Skin epidermis (tissue), 12 donors: ENCODE data around the gene PRPSAP1.

Experiments
- H3K27ac ChIP-seq, 21 experiments: fragments of 200-600 bp; sonication (generic) in 11 of 21; one replicate each; pipeline ENCODE4 v1.5.0; 2020; ENCODE audit warnings: mild to moderate bottlenecking in 3 of 21, inconsistent platforms in 2 of 21, moderate library complexity in 2 of 21
- H3K4me3 ChIP-seq, 7 experiments: fragments of 200-600 bp; sonication (generic) in 2 of 7; one replicate each; pipeline ENCODE4 v1.5.0; 2020; ENCODE audit warnings: inconsistent platforms in 2 of 7, mild to moderate bottlenecking in 2 of 7, moderate library complexity in 1 of 7

Gene PRPSAP1

GRCh38 chr17:76292567-76292966 lies 61.1 kb downstream of the PRPSAP1 start:
- Histone ChIP-seq H3K27ac (no peak overlapping the region), H3K4me3 (no peak overlapping the region)

GRCh38 chr17:76281573-76282371 lies 71.9 kb downstream of the PRPSAP1 start:
- H3K4me3 ChIP-seq, result no peak overlapping the region
- H3K27ac ChIP-seq, result no peak overlapping the region

- H3K4me3 ChIP-seq, result no peak overlapping the region
- no peak overlapping the region for H3K27ac ChIP-seq
Measured at GRCh38 chr17:76280650-76281049, 73.1 kb downstream of the PRPSAP1 start.

GRCh38 chr17:76279742-76280287 lies 73.9 kb downstream of the PRPSAP1 start:
- Histone ChIP-seq H3K27ac (no peak overlapping the region), H3K4me3 (no peak overlapping the region)

- no peak overlapping the region for H3K27ac ChIP-seq
Measured at GRCh38 chr17:76278952-76279741, 74.6 kb downstream of the PRPSAP1 start.

GRCh38 chr17:76278268-76278908 lies 75.3 kb downstream of the PRPSAP1 start:
- Histone ChIP-seq H3K4me3 (no peak overlapping the region), H3K27ac (no peak overlapping the region)

More at GRCh38 chr17:76278952-76279741, 74.6 kb downstream of the PRPSAP1 start:
- no peak overlapping the region for H3K4me3 ChIP-seq

- peak overlapping the region in 5 of 21 experiments; percentile 6 to 57 (median 11) for H3K27ac ChIP-seq
- no peak overlapping the region for H3K4me3 ChIP-seq
Measured at GRCh38 chr17:76277300-76278267, 76.1 kb downstream of the PRPSAP1 start.

- peak overlapping the region in 9 of 21 experiments; percentile 6 to 57 (median 31) for H3K27ac ChIP-seq
- no peak overlapping the region for H3K4me3 ChIP-seq
Measured at GRCh38 chr17:76276461-76277299, 77.0 kb downstream of the PRPSAP1 start.

GRCh38 chr17:76276069-76276431 lies 77.7 kb downstream of the PRPSAP1 start:
- Histone ChIP-seq H3K4me3 (no peak overlapping the region), H3K27ac (peak overlapping the region in 1 of 21 experiments; percentile 43)

- H3K4me3 ChIP-seq, result no peak overlapping the region
- no peak overlapping the region for H3K27ac ChIP-seq
Measured at GRCh38 chr17:76275382-76276068, 78.2 kb downstream of the PRPSAP1 start.

GRCh38 chr17:76274112-76274956 lies 79.4 kb downstream of the PRPSAP1 start:
- Histone ChIP-seq H3K4me3 (no peak overlapping the region), H3K27ac (peak overlapping the region in 5 of 21 experiments; percentile 31 to 86 (median 47))

GRCh38 chr17:76273445-76274111 lies 80.1 kb downstream of the PRPSAP1 start:
- H3K27ac ChIP-seq, result peak overlapping the region in 11 of 21 experiments; percentile 31 to 99 (median 86)
- H3K4me3 ChIP-seq, result no peak overlapping the region

- Histone ChIP-seq H3K4me3 (peak overlapping the region in 5 of 7 experiments; percentile 27 to 41 (median 40)), H3K27ac (peak overlapping the region; percentile 14 to 99 (median 81))
Measured at GRCh38 chr17:76272541-76273444, 80.9 kb downstream of the PRPSAP1 start.

GRCh38 chr17:76271669-76272540 lies 81.8 kb downstream of the PRPSAP1 start:
- Histone ChIP-seq H3K27ac (peak overlapping the region; percentile 14 to 99 (median 81)), H3K4me3 (peak overlapping the region; percentile 20 to 41 (median 33))
